Upper lobe of left lung (tissue), 4 donors: ENCODE data around the gene PLEKHM2.

Source experiments
- EP300 ChIP-seq, 4 donors: sonication (generic); formaldehyde crosslinking; IDR thresholded peaks; one replicate each; pipeline ENCODE4 v1.5.1; 2017; ENCODE audit warnings: antibody characterized with exemption in 4 of 4, control low read depth in 2 of 4
- POLR2A ChIP-seq, 4 donors: fragments of 450-650 bp; IDR thresholded peaks; one replicate each; pipeline ENCODE4 v1.5.1; 2016 to 2017; ENCODE audit warnings: antibody characterized with exemption in 4 of 4, mild to moderate bottlenecking in 2 of 4
- POLR2AphosphoS5 ChIP-seq, 2 donors: sonication (generic); formaldehyde crosslinking; IDR thresholded peaks; one replicate each; pipeline ENCODE4 v1.5.1; 2017; ENCODE audit warnings: antibody characterized with exemption in 2 of 2
- TF ChIP-seq, protein P1 (sequence below), 6 experiments: fragments of 450-650 bp in 4 of 6; fragments of 200-600 bp in 2 of 6; sonication (generic) in 2 of 6; IDR thresholded peaks; one replicate each; pipeline ENCODE4 v1.5.1; 2016 to 2019; ENCODE audit warnings: antibody characterized with exemption in 6 of 6

DNA sequence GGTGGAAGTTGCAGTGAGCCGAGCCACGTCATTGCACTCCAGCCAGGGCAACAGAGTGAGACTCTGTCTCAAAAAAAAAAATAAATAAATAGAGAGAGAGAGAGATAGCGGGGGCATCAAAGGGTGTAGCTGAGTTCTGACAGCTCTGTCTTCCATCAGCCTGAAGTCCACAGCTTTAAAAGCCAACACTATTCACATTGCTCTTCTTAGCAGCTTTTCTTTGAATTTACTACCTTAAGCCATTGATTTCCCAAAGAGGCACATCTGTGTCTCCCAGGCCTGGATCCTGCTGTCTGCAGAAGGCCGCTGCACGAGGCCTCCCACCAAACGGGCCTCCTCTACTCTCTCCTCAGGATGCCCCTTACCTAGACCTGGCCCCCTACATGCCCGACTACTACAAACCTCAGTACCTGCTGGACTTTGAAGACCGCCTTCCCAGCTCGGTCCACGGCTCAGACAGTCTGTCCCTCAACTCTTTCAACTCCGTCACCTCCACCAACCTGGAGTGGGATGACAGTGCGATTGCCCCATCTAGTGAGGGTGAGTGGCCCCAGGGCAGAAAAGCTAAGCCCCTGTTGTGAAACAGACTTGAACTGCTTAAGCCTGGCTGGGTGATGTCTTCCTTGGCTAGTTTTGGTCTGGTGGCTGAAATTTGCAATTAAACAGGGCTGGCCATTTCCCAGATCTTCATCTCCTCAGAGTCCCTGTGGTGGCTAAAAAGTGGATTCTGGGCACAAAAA, 35.4 kb downstream of the PLEKHM2 start:
- TF ChIP-seq EP300 (IDR thresholded peaks at IDR 0.05): no peak
- TF ChIP-seq, protein P1, sequence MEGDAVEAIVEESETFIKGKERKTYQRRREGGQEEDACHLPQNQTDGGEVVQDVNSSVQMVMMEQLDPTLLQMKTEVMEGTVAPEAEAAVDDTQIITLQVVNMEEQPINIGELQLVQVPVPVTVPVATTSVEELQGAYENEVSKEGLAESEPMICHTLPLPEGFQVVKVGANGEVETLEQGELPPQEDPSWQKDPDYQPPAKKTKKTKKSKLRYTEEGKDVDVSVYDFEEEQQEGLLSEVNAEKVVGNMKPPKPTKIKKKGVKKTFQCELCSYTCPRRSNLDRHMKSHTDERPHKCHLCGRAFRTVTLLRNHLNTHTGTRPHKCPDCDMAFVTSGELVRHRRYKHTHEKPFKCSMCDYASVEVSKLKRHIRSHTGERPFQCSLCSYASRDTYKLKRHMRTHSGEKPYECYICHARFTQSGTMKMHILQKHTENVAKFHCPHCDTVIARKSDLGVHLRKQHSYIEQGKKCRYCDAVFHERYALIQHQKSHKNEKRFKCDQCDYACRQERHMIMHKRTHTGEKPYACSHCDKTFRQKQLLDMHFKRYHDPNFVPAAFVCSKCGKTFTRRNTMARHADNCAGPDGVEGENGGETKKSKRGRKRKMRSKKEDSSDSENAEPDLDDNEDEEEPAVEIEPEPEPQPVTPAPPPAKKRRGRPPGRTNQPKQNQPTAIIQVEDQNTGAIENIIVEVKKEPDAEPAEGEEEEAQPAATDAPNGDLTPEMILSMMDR (IDR thresholded peaks at IDR 0.05): no peak
- TF ChIP-seq POLR2A (IDR thresholded peaks at IDR 0.05): no peak
- no peak for TF ChIP-seq POLR2AphosphoS5 (IDR thresholded peaks at IDR 0.05)
